Liver (tissue), 9 donors: ENCODE data around the gene TREML2. TPM values are rescaled to one million over a fixed set of nuclear protein-coding genes. Genes with fewer than 3 reads are reported as not detected.
"Not testable (repeated sequence)": the region's sequence is repeated elsewhere in the genome, so short reads cannot be mapped to it uniquely, and the experiment has no call there.

Experiments
- DNase-seq: peaks from one replicate; pipeline ENCODE4 v3.0.0-alpha.2; 2017; ENCODE audit warnings: low spot score
- H3K27ac ChIP-seq, 2 donors: one replicate each; pipeline ENCODE4 v1.7.0; 2013; ENCODE audit warnings: inconsistent platforms in 2 of 2, low read length in 2 of 2, control low read depth in 1 of 2, low read depth in 1 of 2, mild to moderate bottlenecking in 1 of 2
- H3K27me3 ChIP-seq, 4 donors: one replicate each; pipeline versions ENCODE4 v1.6.1 to v1.7.0; 2013; ENCODE audit warnings: low read length in 3 of 4, inconsistent platforms in 1 of 4, mild to moderate bottlenecking in 1 of 4, moderate library complexity in 1 of 4; ENCODE audit not compliant: control insufficient read depth in 4 of 4, insufficient read depth in 4 of 4
- H3K36me3 ChIP-seq, 4 donors: one replicate each; pipeline versions ENCODE4 v1.6.1 to v1.7.0; 2013; ENCODE audit warnings: low read length in 3 of 4, mild to moderate bottlenecking in 3 of 4, low read depth in 1 of 4, moderate library complexity in 1 of 4; ENCODE audit not compliant: control insufficient read depth in 4 of 4, insufficient read depth in 3 of 4
- H3K4me1 ChIP-seq, 4 donors: one replicate each; pipeline versions ENCODE4 v1.6.1 to v1.7.0; 2013; ENCODE audit warnings: low read length in 3 of 4, mild to moderate bottlenecking in 3 of 4, moderate library complexity in 1 of 4; ENCODE audit not compliant: control insufficient read depth in 4 of 4, insufficient read depth in 4 of 4
- H3K4me3 ChIP-seq, 3 donors: one replicate each; pipeline versions ENCODE4 v1.6.1 to v1.7.0; 2013; ENCODE audit warnings: low read length in 3 of 3, control low read depth in 1 of 3, low read depth in 1 of 3, mild to moderate bottlenecking in 1 of 3
- H3K9ac ChIP-seq, 2 donors: one replicate each; pipeline ENCODE4 v1.7.0; 2013; ENCODE audit warnings: low read length in 2 of 2, mild to moderate bottlenecking in 2 of 2, moderate library complexity in 2 of 2, control low read depth in 1 of 2, low read depth in 1 of 2
- H3K9me3 ChIP-seq, 4 donors: one replicate each; pipeline versions ENCODE4 v1.6.1 to v1.7.0; 2013; ENCODE audit warnings: low read length in 3 of 4; ENCODE audit not compliant: control insufficient read depth in 4 of 4
- ATF3 ChIP-seq: IDR thresholded peaks from 2 replicates; pipeline ENCODE4 v1.6.1; 2016; ENCODE audit warnings: antibody characterized with exemption
- EGR1 ChIP-seq, 2 donors: IDR thresholded peaks; 2 replicates each; pipeline ENCODE4 v1.6.1; 2016 to 2018; ENCODE audit warnings: antibody characterized with exemption in 2 of 2, low read depth in 2 of 2
- FOXA1 ChIP-seq: IDR thresholded peaks from 2 replicates; pipeline ENCODE4 v1.6.1; 2016; ENCODE audit warnings: antibody characterized with exemption
- FOXA2 ChIP-seq: IDR thresholded peaks from 2 replicates; pipeline ENCODE4 v1.6.1; 2016; ENCODE audit warnings: antibody characterized with exemption
- HNF4A ChIP-seq, 2 donors: conservative IDR thresholded peaks; 2 replicates each; pipeline ENCODE4 v1.6.1; 2016; ENCODE audit warnings: antibody characterized with exemption in 2 of 2, mild to moderate bottlenecking in 2 of 2
- HNF4G ChIP-seq: IDR thresholded peaks from 2 replicates; pipeline ENCODE4 v1.6.1; 2016; ENCODE audit warnings: antibody characterized with exemption
- JUND ChIP-seq, 2 donors: IDR thresholded peaks; 2 replicates each; pipeline ENCODE4 v1.6.1; 2016; ENCODE audit warnings: antibody characterized with exemption in 2 of 2
- NR2F2 ChIP-seq: IDR thresholded peaks from 2 replicates; pipeline ENCODE4 v1.6.1; 2016; ENCODE audit warnings: antibody characterized with exemption
- SP1 ChIP-seq: IDR thresholded peaks from 2 replicates; pipeline ENCODE4 v1.6.1; 2018; ENCODE audit warnings: antibody characterized with exemption, mild to moderate bottlenecking
- TAF1 ChIP-seq: conservative IDR thresholded peaks from 2 replicates; pipeline ENCODE4 v1.6.1; 2016; ENCODE audit warnings: antibody characterized with exemption, mild to moderate bottlenecking
- YY1 ChIP-seq: IDR thresholded peaks from 2 replicates; pipeline ENCODE4 v1.6.1; 2016; ENCODE audit warnings: antibody characterized with exemption, mild to moderate bottlenecking
- WGBS: extraction: QIAGEN DNeasy Blood & Tissue Kit; methylation state at CpG from one replicate; pipeline ENCODE4 v1.1.7; 2013; 5-methylcytosine and 5-hydroxymethylcytosine counted together
- polyA plus RNA-seq, 2 donors: library from polyadenylated mRNA; stranded (reverse) in 1 of 2; unstranded in 1 of 2; fragments of 200-250 nt in 1 of 2; fragments of >200 nt in 1 of 2; fragmentation: Nextera tagmentation in 1 of 2; extraction: Ambion mirVana in 1 of 2; gene quantifications; one replicate each; pipeline versions ENCODE4 v1.2.1 to v1.2.3, GENCODE V29; 2013 to 2015
- total RNA-seq, 2 donors: library from RNA; depleted of rRNA; stranded (reverse); fragments of >200 nt; gene quantifications; one replicate each; pipeline ENCODE4 v1.2.3, GENCODE V29; 2014
- TF ChIP-seq, protein P1 (sequence below): IDR thresholded peaks from 2 replicates; pipeline ENCODE4 v1.6.1; 2016; ENCODE audit warnings: antibody characterized with exemption, mild to moderate bottlenecking
- TF ChIP-seq, protein P2 (sequence below): fragments of 150-350 bp; IDR thresholded peaks from 2 replicates; pipeline ENCODE4 v1.5.1; 2017; ENCODE audit warnings: improper control_type of control experiment, low read depth, low read length; ENCODE audit not compliant: missing input control
- TF ChIP-seq, protein P3 (sequence below): IDR thresholded peaks from 2 replicates; pipeline ENCODE4 v1.6.1; 2016; ENCODE audit warnings: antibody characterized with exemption
- donor health status: healthy.
- donor health status: healthy.
- donor health status: healthy.
- donor health status: healthy.
- donor health status: healthy.

Gene TREML2
- total and polyA plus RNA-seq, 4 donors = 0.03 to 9.8 (median 0.23) TPM

DNA sequence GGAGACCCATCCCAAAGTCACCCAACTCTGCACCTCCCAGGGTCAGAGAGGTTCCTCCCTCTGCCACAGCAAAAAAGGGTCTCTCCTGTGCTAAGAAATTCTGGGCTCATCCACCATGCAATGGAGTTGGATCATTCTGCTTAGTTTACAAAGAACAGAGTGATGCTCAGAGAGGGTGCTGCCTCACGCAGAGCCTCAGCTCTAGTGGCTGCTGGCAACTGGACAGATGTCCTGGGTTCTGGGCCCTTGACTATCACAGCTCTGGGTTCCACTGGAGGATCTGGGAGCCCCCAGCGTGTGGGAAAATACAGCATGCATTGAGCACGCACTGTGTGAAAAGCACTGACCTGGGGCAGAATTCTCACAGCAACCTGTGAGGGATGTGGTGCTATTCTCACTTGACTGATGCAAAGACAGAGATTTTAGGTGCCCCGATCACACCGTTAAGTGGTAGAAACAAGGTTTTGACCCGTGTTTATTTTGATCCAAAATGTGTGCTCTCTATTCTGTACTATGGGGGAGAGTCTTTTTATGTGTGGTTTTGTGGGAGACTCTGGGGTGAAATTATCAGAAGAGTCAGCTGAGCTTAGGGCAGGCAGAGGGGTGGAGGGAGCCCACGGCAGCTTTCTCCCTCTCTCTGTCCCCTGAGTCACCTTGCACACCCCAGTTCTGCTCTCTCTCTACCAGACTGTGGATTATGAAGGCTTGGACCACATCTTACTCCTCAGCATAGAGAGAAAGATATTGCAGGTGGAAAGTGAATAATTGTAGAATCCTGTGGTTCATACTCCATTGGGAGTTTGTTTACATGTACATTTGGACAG lies 47.1 kb upstream of the TREML2 start:
- H3K9me3 ChIP-seq = peaks cover 0 to 3% (median 0%) of the 10 kb centered on the region in 4 donors
- H3K27ac ChIP-seq = no peak overlapping the region
- H3K36me3 ChIP-seq = no peaks in the 10 kb centered on the region
- no peak overlapping the region for H3K4me3 ChIP-seq
- no peaks in the 10 kb centered on the region for H3K27me3 ChIP-seq
- H3K9ac ChIP-seq = no peak overlapping the region
- H3K4me1 ChIP-seq = no peaks in the 10 kb centered on the region
- no peak for TF ChIP-seq NR2F2
- no peak for TF ChIP-seq HNF4G
- TF ChIP-seq, protein P1, sequence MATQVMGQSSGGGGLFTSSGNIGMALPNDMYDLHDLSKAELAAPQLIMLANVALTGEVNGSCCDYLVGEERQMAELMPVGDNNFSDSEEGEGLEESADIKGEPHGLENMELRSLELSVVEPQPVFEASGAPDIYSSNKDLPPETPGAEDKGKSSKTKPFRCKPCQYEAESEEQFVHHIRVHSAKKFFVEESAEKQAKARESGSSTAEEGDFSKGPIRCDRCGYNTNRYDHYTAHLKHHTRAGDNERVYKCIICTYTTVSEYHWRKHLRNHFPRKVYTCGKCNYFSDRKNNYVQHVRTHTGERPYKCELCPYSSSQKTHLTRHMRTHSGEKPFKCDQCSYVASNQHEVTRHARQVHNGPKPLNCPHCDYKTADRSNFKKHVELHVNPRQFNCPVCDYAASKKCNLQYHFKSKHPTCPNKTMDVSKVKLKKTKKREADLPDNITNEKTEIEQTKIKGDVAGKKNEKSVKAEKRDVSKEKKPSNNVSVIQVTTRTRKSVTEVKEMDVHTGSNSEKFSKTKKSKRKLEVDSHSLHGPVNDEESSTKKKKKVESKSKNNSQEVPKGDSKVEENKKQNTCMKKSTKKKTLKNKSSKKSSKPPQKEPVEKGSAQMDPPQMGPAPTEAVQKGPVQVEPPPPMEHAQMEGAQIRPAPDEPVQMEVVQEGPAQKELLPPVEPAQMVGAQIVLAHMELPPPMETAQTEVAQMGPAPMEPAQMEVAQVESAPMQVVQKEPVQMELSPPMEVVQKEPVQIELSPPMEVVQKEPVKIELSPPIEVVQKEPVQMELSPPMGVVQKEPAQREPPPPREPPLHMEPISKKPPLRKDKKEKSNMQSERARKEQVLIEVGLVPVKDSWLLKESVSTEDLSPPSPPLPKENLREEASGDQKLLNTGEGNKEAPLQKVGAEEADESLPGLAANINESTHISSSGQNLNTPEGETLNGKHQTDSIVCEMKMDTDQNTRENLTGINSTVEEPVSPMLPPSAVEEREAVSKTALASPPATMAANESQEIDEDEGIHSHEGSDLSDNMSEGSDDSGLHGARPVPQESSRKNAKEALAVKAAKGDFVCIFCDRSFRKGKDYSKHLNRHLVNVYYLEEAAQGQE = no peak
- no peak for DNase-seq
- 74% methylated on average over 7 of the region's 7 CpGs for WGBS

DNA sequence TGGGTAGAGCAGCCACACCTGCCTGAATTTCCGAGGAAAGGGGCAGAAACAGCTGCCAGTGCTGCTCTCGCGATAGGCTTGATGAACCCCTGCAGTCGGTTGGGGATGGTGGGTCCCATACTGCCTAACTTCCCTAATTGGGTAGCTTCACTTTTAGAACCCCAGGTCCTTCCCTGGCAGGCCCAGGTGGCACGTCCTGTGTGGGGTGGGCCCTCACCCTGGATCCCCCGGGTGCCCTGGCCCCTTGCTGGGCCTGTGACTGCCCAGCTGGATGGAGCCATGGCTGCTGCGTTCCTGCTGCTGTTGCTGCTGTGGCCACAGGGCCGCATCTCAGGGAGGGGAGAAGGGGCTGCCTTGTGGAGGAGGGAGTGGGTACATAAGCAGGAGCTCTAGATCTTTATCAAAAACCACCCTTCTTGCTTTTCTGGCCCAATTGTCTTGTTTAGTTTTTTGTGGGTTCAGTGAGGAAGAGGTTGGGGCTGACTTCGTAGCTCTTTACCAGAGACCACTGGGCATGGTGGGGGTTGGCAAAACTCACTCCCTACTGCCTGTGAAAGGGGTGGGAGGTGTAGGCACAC lies 46.4 kb upstream of the TREML2 start:
- Histone ChIP-seq H3K36me3 (no peaks in the 10 kb centered on the region), H3K4me3 (no peak overlapping the region), H3K4me1 (no peaks in the 10 kb centered on the region), H3K27ac (no peak overlapping the region), H3K27me3 (peaks cover 0 to 2% (median 0%) of the 10 kb centered on the region in 4 donors), H3K9ac (no peak overlapping the region), H3K9me3 (peaks cover 0 to 3% (median 0%) of the 10 kb centered on the region in 4 donors)
- TF ChIP-seq HNF4A (conservative IDR thresholded peaks at IDR 0.05) (no peak), JUND (IDR thresholded peaks at IDR 0.05) (no peak)
- no peak for DNase-seq
- WGBS = 63% methylated on average over 9 of the region's 9 CpGs

DNA sequence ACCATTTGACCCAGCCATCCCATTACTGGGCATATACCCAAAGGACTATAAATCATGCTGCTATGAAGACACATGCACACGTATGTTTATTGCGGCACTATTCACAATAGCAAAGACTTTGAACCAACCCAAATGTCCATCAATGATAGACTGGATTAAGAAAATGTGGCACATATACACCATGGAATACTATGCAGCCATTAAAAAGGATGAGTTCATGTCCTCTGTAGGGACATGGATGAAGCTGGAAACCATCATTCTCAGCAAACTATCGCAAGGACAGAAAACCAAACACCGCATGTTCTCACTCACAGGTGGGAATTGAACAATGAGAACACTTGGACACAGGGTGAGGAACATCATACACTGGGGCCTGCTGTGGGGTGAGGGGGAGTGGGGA lies 45.6 kb upstream of the TREML2 start:
- not testable (repeated sequence) for H3K4me3 ChIP-seq, H3K9ac ChIP-seq, H3K27ac ChIP-seq, H3K9me3 ChIP-seq, H3K4me1 ChIP-seq, H3K27me3 ChIP-seq, DNase-seq, H3K36me3 ChIP-seq
- whole genome bisulfite sequencing = 94% methylated on average over 4 of the region's 4 CpGs

GRCh38 chr6:41239467-41240159 lies 38.7 kb upstream of the TREML2 start:
- 11% methylated on average over 22 of the region's 22 CpGs for WGBS
- no peak for DNase-seq

More at GRCh38 chr6:41239467-41240159, 38.7 kb upstream of the TREML2 start:
- Histone ChIP-seq H3K4me3 (no peak overlapping the region), H3K9me3 (no peaks in the 10 kb centered on the region), H3K36me3 (no peaks in the 10 kb centered on the region), H3K27me3 (peaks cover 0 to 4% (median 3%) of the 10 kb centered on the region in 4 donors), H3K9ac (no peak overlapping the region), H3K27ac (no peak overlapping the region), H3K4me1 (no peaks in the 10 kb centered on the region)
- TF ChIP-seq FOXA1 (no peak), SP1 (no peak), ATF3 (no peak), TAF1 (no peak), NR2F2 (no peak), HNF4A (conservative IDR thresholded peaks at IDR 0.05) (no peak), FOXA2 (no peak), HNF4G (no peak), YY1 (no peak), EGR1 (IDR thresholded peaks at IDR 0.05; ENCODE audit: low read depth in 2 of 2) (no peak)
- TF ChIP-seq, protein P2, sequence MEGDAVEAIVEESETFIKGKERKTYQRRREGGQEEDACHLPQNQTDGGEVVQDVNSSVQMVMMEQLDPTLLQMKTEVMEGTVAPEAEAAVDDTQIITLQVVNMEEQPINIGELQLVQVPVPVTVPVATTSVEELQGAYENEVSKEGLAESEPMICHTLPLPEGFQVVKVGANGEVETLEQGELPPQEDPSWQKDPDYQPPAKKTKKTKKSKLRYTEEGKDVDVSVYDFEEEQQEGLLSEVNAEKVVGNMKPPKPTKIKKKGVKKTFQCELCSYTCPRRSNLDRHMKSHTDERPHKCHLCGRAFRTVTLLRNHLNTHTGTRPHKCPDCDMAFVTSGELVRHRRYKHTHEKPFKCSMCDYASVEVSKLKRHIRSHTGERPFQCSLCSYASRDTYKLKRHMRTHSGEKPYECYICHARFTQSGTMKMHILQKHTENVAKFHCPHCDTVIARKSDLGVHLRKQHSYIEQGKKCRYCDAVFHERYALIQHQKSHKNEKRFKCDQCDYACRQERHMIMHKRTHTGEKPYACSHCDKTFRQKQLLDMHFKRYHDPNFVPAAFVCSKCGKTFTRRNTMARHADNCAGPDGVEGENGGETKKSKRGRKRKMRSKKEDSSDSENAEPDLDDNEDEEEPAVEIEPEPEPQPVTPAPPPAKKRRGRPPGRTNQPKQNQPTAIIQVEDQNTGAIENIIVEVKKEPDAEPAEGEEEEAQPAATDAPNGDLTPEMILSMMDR = no peak
- TF ChIP-seq, protein P3, sequence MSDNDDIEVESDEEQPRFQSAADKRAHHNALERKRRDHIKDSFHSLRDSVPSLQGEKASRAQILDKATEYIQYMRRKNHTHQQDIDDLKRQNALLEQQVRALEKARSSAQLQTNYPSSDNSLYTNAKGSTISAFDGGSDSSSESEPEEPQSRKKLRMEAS = no peak
